CD4-positive, alpha-beta T cell (primary cell): ENCODE data around the gene EMC8. TPM values are rescaled to one million over a fixed set of nuclear protein-coding genes. Genes with fewer than 3 reads are reported as not detected.
"Not testable (repeated sequence)": the region's sequence is repeated elsewhere in the genome, so short reads cannot be mapped to it uniquely, and the experiment has no call there.

Experiments
- ATAC-seq: fragments of 200-7000 bp; cut with Tn5 transposase; one replicate; pipeline ENCODE4 v1.10.0; 2022; ENCODE audit warnings: mild to moderate bottlenecking; ENCODE audit not compliant: poor library complexity
- CTCF ChIA-PET: fragments of 350-600 bp; sonication (Branson Sonifier 250); formaldehyde crosslinking; loops from one replicate; lab custom pipeline; 2021; ENCODE audit warnings: antibody characterized with exemption, inconsistent platforms; lab: Charles Lee
- POLR2A ChIA-PET: fragments of 350-600 bp; sonication (Branson Sonifier 250); formaldehyde crosslinking; loops from one replicate; lab custom pipeline; 2021; ENCODE audit warnings: antibody characterized with exemption, inconsistent platforms; lab: Charles Lee
- DNase-seq, 14 experiments: peaks; one replicate each; pipeline ENCODE4 v3.0.0-alpha.2; 2013 to 2020; ENCODE audit warnings: mixed read lengths in 2 of 14
- H3K27ac ChIP-seq, 2 donors: one replicate each; pipeline versions ENCODE4 v1.5.1 to v1.7.0; 2013; ENCODE audit warnings: low read length in 2 of 2, low read depth in 1 of 2, mild to moderate bottlenecking in 1 of 2
- H3K27me3 ChIP-seq, 2 experiments: 1 replicate in 1 of 2; 2 replicates in 1 of 2; pipeline versions ENCODE4 v1.6.1 to v1.7.0; 2013; ENCODE audit warnings: low read length in 2 of 2, control low read depth in 1 of 2, mild to moderate bottlenecking in 1 of 2, moderate library complexity in 1 of 2; ENCODE audit not compliant: insufficient read depth in 2 of 2, control insufficient read depth in 1 of 2
- H3K36me3 ChIP-seq: one replicate; pipeline ENCODE4 v1.6.1; 2013; ENCODE audit warnings: low read length, control low read depth; ENCODE audit not compliant: insufficient read depth
- H3K4me1 ChIP-seq: one replicate; pipeline ENCODE4 v1.6.1; 2013; ENCODE audit warnings: low read length, control low read depth; ENCODE audit not compliant: insufficient read depth
- H3K4me3 ChIP-seq: one replicate; pipeline ENCODE4 v1.5.1; 2013; ENCODE audit warnings: mild to moderate bottlenecking, low read length, moderate library complexity
- H3K9me3 ChIP-seq, 2 experiments: 1 replicate in 1 of 2; 2 replicates in 1 of 2; pipeline versions ENCODE4 v1.6.1 to v1.7.0; 2013; ENCODE audit warnings: low read length in 2 of 2, mild to moderate bottlenecking in 2 of 2, control low read depth in 1 of 2, moderate library complexity in 1 of 2; ENCODE audit not compliant: control insufficient read depth in 1 of 2, insufficient read depth in 1 of 2
- H3K27ac Mint-ChIP-seq: one replicate; pipeline ENCODE4 v1.8.0; 2020; ENCODE audit warnings: mixed read lengths
- H3K27me3 Mint-ChIP-seq: one replicate; pipeline ENCODE4 v1.8.0; 2021; ENCODE audit warnings: mixed read lengths
- H3K36me3 Mint-ChIP-seq: one replicate; pipeline ENCODE4 v1.8.0; 2021; ENCODE audit warnings: low read depth, mixed read lengths
- H3K4me1 Mint-ChIP-seq: one replicate; pipeline ENCODE4 v1.8.0; 2021; ENCODE audit warnings: low read depth, mixed read lengths
- H3K4me3 Mint-ChIP-seq: one replicate; pipeline ENCODE4 v1.8.0; 2020; ENCODE audit warnings: mild to moderate bottlenecking, mixed read lengths
- H3K9me3 Mint-ChIP-seq: one replicate; pipeline ENCODE4 v1.8.0; 2020; ENCODE audit warnings: mixed read lengths
- CTCF ChIP-seq: fragments of 200-600 bp; IDR thresholded peaks from one replicate; pipeline ENCODE4 v1.8.0; 2022; ENCODE audit warnings: antibody characterized with exemption, mild to moderate bottlenecking
- intact Hi-C, 2 experiments: fragments of 100-400 bp; cut with DNase I in 1 of 2; cut with micrococcal nuclease in 1 of 2; formaldehyde crosslinking; loops; one replicate each; pipeline versions ENCODE4 v1.15.1 to v1.9.0; 2023 to 2025; cut with DNase I, micrococcal nuclease
- total RNA-seq, 174 experiments: library from RNA in 2 of 174; stranded (reverse) in 2 of 174; gene quantifications; one replicate each; pipeline ENCODE4 v1.2.3 and lab custom pipeline; 2021 to 2026

EMC8 gene
- total RNA-seq, 2 experiments from 2014 or later = 38.9 to 41.7 TPM

GRCh38 chr16:85808926-85809325 lies 9.6 kb upstream of the EMC8 start:
- Histone ChIP-seq H3K4me1 (no peaks in the 10 kb centered on the region), H3K9me3 (peaks cover 0 to 4% of the 10 kb centered on the region in 2 experiments), H3K4me3 (no peak overlapping the region), H3K36me3 (peaks cover 30% of the 10 kb centered on the region), H3K27me3 (no peaks in the 10 kb centered on the region), H3K27ac (no peak overlapping the region)
- H3K9me3 Mint-ChIP-seq = no peaks in the 10 kb centered on the region
- ChIA-PET POLR2A (no interaction called here), CTCF (no interaction called here)
- intact Hi-C loops = loop anchor here in 1 of 2 experiments (10.0 kb wide), 1 partner anchor 1624 kb away; the partner anchor contains the start of gene TAF1C
- H3K4me1 Mint-ChIP-seq = peaks cover under 1% of the 10 kb centered on the region
- DNase-seq (no peak), ATAC-seq (no peak)
- no peak overlapping the region for H3K27ac Mint-ChIP-seq
- H3K4me3 Mint-ChIP-seq = no peak overlapping the region
- peaks cover 34% of the 10 kb centered on the region for H3K36me3 Mint-ChIP-seq
- TF ChIP-seq CTCF = no peak
- peaks cover 6% of the 10 kb centered on the region for H3K27me3 Mint-ChIP-seq

- DNase-seq, H3K4me1 Mint-ChIP-seq, H3K4me3 Mint-ChIP-seq, H3K27ac ChIP-seq, H3K27ac Mint-ChIP-seq, ATAC-seq, H3K9me3 Mint-ChIP-seq, H3K4me1 ChIP-seq, H3K9me3 ChIP-seq, H3K27me3 ChIP-seq, POLR2A ChIA-PET, H3K4me3 ChIP-seq, CTCF ChIA-PET, H3K27me3 Mint-ChIP-seq: not testable (repeated sequence)
- intact Hi-C loops = loop anchor here in 1 of 2 experiments (10.0 kb wide), 1 partner anchor 1623 kb away; the partner anchor contains the start of gene TAF1C
- H3K36me3 ChIP-seq = peaks cover 38% of the 10 kb centered on the region
- H3K36me3 Mint-ChIP-seq = peaks cover 42% of the 10 kb centered on the region
Measured at GRCh38 chr16:85808104-85808503, 8.8 kb upstream of the EMC8 start.

- H3K27ac ChIP-seq, H3K9me3 ChIP-seq, H3K4me1 ChIP-seq, CTCF ChIA-PET, ATAC-seq, H3K4me3 Mint-ChIP-seq, H3K4me3 ChIP-seq, H3K27ac Mint-ChIP-seq, H3K27me3 ChIP-seq, POLR2A ChIA-PET, H3K9me3 Mint-ChIP-seq, H3K27me3 Mint-ChIP-seq, DNase-seq: not testable (repeated sequence)
- intact Hi-C loops = loop anchor here in 1 of 2 experiments (10.0 kb wide), 1 partner anchor 1623 kb away; the partner anchor contains the start of gene TAF1C
- peaks cover 17% of the 10 kb centered on the region for H3K4me1 Mint-ChIP-seq
- peaks cover 50% of the 10 kb centered on the region for H3K36me3 Mint-ChIP-seq
- peaks cover 46% of the 10 kb centered on the region for H3K36me3 ChIP-seq
Measured at GRCh38 chr16:85807340-85807739, 8.0 kb upstream of the EMC8 start.

GRCh38 chr16:85806539-85806938 lies 7.2 kb upstream of the EMC8 start:
- Mint-ChIP-seq H3K4me1 (peaks cover 25% of the 10 kb centered on the region), H3K9me3 (no peaks in the 10 kb centered on the region), H3K27me3 (peaks cover 2% of the 10 kb centered on the region), H3K4me3 (no peak overlapping the region), H3K36me3 (peaks cover 58% of the 10 kb centered on the region), H3K27ac (no peak overlapping the region)
- Histone ChIP-seq H3K36me3 (peaks cover 54% of the 10 kb centered on the region), H3K27me3 (no peaks in the 10 kb centered on the region), H3K4me3 (no peak overlapping the region), H3K9me3 (peaks cover 0 to 4% of the 10 kb centered on the region in 2 experiments), H3K27ac (no peak overlapping the region), H3K4me1 (peaks cover 7% of the 10 kb centered on the region)
- POLR2A ChIA-PET = no interaction called here
- ATAC-seq = no peak
- TF ChIP-seq CTCF = no peak
- CTCF ChIA-PET = no interaction called here
- DNase-seq = no peak
- intact Hi-C loops = loop anchor here in 1 of 2 experiments (10.0 kb wide), 1 partner anchor 1622 kb away; the partner anchor contains the start of gene TAF1C
